ENCODE results near the gene VPS41. TPM values are rescaled to one million over a fixed set of nuclear protein-coding genes. Genes with fewer than 3 reads are reported as not detected.

VPS41 gene
- total and polyA plus RNA-seq, 10 of the 15 experiments (the other 5 are each of a cell fraction or from before 2014, with no cell fraction given) = 15.3 to 63.2 (median 47.0) TPM

- ChIA-PET POLR2A (no interaction called here), RAD21 (ENCODE audit: unreplicated experiment) (no interaction called here), SMC1A (ENCODE audit: uncharacterized antibody, unreplicated experiment) (no interaction called here), CTCF (no interaction called here)
- H3K4me3 ChIP-seq = no peak overlapping the region
- no peaks in the 10 kb centered on the region for H3K27me3 ChIP-seq (replicated peaks in 1 of 2; ENCODE audit: control insufficient read depth in 2 of 2, insufficient read depth in 2 of 2, low read length in 1 of 2)
- no peak for FAIRE-seq
- BruUV-seq (replicated peaks) = no TSS peak
- intact Hi-C loops (cut with micrococcal nuclease; ENCODE audit: unreplicated experiment) (no loop called here), in situ Hi-C loops (cut with MboI) (no loop called here)
- DNase-seq (ENCODE audit: low read depth, low spot score) = no peak
- no peaks in the 10 kb centered on the region for H4K20me1 ChIP-seq (ENCODE audit: control insufficient read depth, insufficient read depth)
- no peaks in the 10 kb centered on the region for H3K4me1 ChIP-seq (ENCODE audit: control insufficient read depth, insufficient read depth, low read length)
- no peak overlapping the region for H3K9ac ChIP-seq (ENCODE audit: control insufficient read depth, insufficient read depth, low read length)
- no peak overlapping the region for H3K27ac ChIP-seq (ENCODE audit: control insufficient read depth, insufficient read depth)
- no peak for TF ChIP-seq E2F4 (IDR thresholded peaks at IDR 0.05; ENCODE audit: low read depth, low read length)
- no peak for TF ChIP-seq BCL3 (IDR thresholded peaks at IDR 0.05; ENCODE audit: borderline replicate concordance, insufficient read depth, low read depth, low read length, poor library complexity, severe bottlenecking)
- no peak for TF ChIP-seq EGR1 (IDR thresholded peaks at IDR 0.05; ENCODE audit: borderline replicate concordance in 1 of 2, low read depth in 2 of 2, low read length in 2 of 2)
- no peak for TF ChIP-seq USF1 (IDR thresholded peaks at IDR 0.05; ENCODE audit: borderline replicate concordance, extremely low read length, insufficient read depth, low read depth, low read length)
- TF ChIP-seq IRF5 (IDR thresholded peaks at IDR 0.05; ENCODE audit: borderline replicate concordance) = no peak
- TF ChIP-seq TAF1 (IDR thresholded peaks at IDR 0.05; ENCODE audit: borderline replicate concordance, low read depth, low read length) = no peak
- no peak for TF ChIP-seq MYB (IDR thresholded peaks at IDR 0.05; ENCODE audit: borderline replicate concordance, low read depth, low read length)
- no peak for TF ChIP-seq SREBF1 (IDR thresholded peaks at IDR 0.05; ENCODE audit: low read length)
- no peak for TF ChIP-seq CBX5 (IDR thresholded peaks at IDR 0.05; ENCODE audit: low read depth)
- TF ChIP-seq RB1 (IDR thresholded peaks at IDR 0.05; ENCODE audit: borderline replicate concordance) = no peak
- TF ChIP-seq SP1 (IDR thresholded peaks at IDR 0.05; ENCODE audit: low read depth, low read length) = no peak
- H3K4me2 ChIP-seq (ENCODE audit: control insufficient read depth, insufficient read depth) = no peak overlapping the region
- WGBS (ENCODE audit: insufficient coverage, insufficient replicate concordance, low lambda C conversion rate, missing lambda C conversion rate) = 92% methylated on average over 10 of the region's 10 CpGs
- H3K9me3 ChIP-seq (replicated peaks; ENCODE audit: control insufficient read depth, insufficient read depth, low read length) = no peaks in the 10 kb centered on the region; the same call in 1 of the 3 replicates
- ATAC-seq = no peak
- peaks cover 2% of the 10 kb centered on the region for H3K79me2 ChIP-seq (ENCODE audit: control insufficient read depth, insufficient read depth, low read length)
- H3K36me3 ChIP-seq (ENCODE audit: control insufficient read depth in 2 of 2, insufficient read depth in 2 of 2, low read length in 1 of 2) = no peaks in the 10 kb centered on the region; a peak in 1 of 4 replicates
- H2AFZ ChIP-seq (ENCODE audit: control insufficient read depth, low read depth, low read length) = no peak overlapping the region
Observed at GRCh38 chr7:38886265-38886664, 22.7 kb downstream of the VPS41 start.
